GM19193 (cell line): ENCODE data around the gene TMEM252.

Experiments
- POLR2A ChIP-seq: IDR thresholded peaks from 4 replicates; pipeline ENCODE4 v1.6.1; 2011; ENCODE audit not compliant: insufficient read depth, insufficient read length; ENCODE audit errors: extremely low read depth

Gene TMEM252

GRCh38 chr9:68522131-68522530 is 18.6 kb downstream of the TMEM252 start:
- TF ChIP-seq POLR2A = no peak

GRCh38 chr9:68515326-68516017 is 25.2 kb downstream of the TMEM252 start:
- no peak for TF ChIP-seq POLR2A

- TF ChIP-seq POLR2A = no peak
Measured at GRCh38 chr9:68513981-68514380, 26.7 kb downstream of the TMEM252 start.

- TF ChIP-seq POLR2A = no peak
Measured at GRCh38 chr9:68513385-68513784, 27.3 kb downstream of the TMEM252 start.

DNA sequence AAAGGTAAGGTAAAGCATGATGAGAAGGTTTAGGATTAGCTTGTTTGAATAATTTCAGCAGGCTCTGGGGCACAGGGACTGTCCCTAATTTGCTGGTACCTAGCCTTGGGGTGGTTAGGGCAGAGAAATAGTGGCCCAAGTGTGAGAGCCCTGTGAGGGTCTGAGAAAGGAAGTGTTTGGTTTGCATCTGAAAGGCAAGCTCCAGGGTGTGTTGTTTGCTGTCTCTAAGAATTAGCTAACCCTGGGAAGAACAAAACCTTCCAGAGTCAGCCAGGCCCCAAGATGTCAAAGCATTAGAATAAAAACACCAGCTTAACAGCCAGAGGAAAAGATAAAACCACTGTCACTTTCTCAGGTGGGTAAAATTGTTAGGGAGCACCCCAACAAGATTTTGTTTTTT is 31.0 kb downstream of the TMEM252 start:
- TF ChIP-seq POLR2A = no peak

GRCh38 chr9:68508547-68508946 is 32.1 kb downstream of the TMEM252 start:
- TF ChIP-seq POLR2A = no peak

DNA sequence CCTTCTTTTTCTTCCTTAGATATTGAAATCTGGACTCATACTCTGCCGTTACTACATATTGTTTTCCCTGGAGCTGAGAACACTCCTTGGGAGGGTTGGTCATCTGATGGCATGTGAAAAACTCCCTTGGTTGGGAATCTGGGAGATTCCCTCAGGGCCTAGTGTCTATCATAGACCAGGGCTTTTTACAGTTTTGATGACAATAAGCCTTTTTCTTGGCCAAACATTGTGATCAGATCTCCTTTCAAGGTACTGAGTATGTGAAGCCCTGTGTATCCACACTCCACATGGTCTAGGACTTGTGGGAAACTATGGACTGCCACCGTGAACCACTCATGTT is 32.9 kb downstream of the TMEM252 start:
- no peak for TF ChIP-seq POLR2A

DNA sequence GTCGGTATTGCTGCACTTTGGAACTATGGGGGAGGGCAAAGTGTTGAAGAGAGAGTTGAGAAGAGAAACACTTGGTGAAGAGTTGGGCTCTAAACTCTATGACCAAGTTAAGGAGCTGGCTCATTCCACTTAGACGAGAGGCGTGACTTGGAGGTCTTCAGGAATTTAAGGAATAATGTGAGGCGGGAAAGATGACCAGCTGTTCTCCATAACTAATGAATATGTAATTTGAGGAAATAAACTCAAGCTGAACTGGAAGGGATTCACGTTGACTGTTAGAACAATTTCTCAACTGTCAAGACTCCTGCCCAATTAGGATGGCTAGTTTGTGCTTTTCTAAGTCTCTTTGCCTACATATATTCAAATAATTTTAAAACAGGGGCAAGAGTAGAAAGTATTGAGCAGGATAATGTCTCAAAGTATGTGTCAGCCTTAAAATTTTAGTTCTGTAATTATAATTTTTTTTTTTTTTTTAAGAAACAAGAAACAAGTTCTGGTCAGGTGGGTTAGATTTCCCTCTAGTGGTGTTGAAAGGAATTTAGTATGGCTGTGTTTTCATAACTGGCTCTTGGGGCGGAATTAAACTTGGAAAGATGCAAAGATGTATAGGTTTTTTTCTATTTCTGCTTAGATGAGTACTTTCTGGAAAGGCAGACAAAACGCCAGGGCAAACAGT is 33.4 kb downstream of the TMEM252 start:
- no peak for TF ChIP-seq POLR2A

DNA sequence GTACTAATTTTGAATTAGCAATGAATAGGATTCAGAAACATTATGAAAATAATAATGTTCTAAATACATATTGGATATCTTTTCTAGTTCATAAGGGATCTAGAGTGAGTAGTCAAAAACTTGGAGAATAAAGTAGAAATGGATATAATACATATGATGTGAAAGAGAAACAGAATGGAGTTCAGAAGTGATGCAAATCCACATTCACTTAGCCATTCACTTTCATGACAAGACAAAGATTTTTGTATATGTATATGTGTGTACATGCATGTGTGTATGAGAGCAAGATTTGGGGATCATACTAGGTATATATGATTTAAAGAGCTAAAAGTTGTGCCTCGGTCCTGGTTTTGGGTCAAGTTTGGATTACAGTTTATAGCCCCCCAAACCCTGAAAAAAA is 34.1 kb downstream of the TMEM252 start:
- no peak for TF ChIP-seq POLR2A

- TF ChIP-seq POLR2A = no peak
Measured at GRCh38 chr9:68505681-68506409, 34.8 kb downstream of the TMEM252 start.

GRCh38 chr9:68502279-68502678 is 38.4 kb downstream of the TMEM252 start:
- TF ChIP-seq POLR2A = no peak

GRCh38 chr9:68500457-68501381 is 40.0 kb downstream of the TMEM252 start:
- TF ChIP-seq POLR2A = no peak

GRCh38 chr9:68498816-68499215 is 41.9 kb downstream of the TMEM252 start:
- no peak for TF ChIP-seq POLR2A

GRCh38 chr9:68497629-68498028 is 43.1 kb downstream of the TMEM252 start:
- no peak for TF ChIP-seq POLR2A

DNA sequence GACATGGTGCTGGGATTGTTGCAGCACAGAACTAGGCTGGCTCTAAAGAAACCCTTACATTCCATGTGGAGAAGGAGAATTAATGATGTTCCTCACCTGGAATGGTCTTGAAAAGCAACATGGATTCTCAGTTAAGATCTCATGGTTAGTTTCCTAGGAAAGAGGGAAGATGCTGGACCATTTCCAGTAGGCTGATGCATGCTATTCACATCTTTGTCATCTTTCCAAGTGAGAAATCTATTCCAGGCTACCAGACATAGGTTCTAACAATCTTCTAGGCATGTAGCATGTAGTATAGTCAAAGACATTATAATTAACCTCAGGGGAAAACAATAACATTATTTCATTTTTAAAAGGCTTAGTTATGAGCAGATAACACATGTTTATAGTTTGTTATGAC is 44.3 kb downstream of the TMEM252 start:
- TF ChIP-seq POLR2A = no peak
